H1 (cell line): Measurements from ENCODE around the gene CAPN2. TPM values are rescaled to one million over a fixed set of nuclear protein-coding genes. Genes with fewer than 3 reads are reported as not detected.

Experiments
- BRCA1 ChIP-seq: IDR thresholded peaks from 2 replicates; pipeline ENCODE4 v1.6.1; 2012; ENCODE audit warnings: low read depth, low read length, improper control_type of control experiment
- CTBP2 ChIP-seq: IDR thresholded peaks from 2 replicates; pipeline ENCODE4 v1.7.0; 2011; ENCODE audit warnings: borderline replicate concordance, mild to moderate bottlenecking, moderate library complexity, mixed read lengths, low read length; ENCODE audit not compliant: insufficient read depth, insufficient read length
- JUND ChIP-seq: IDR thresholded peaks from 2 replicates; pipeline ENCODE4 v1.6.1; 2011; ENCODE audit warnings: mild to moderate bottlenecking, improper control_type of control experiment, low read length
- RAD21 ChIP-seq, 2 experiments: IDR thresholded peaks in 1 of 2; conservative IDR thresholded peaks in 1 of 2; 2 replicates each; pipeline ENCODE4 v1.6.1; 2011; ENCODE audit warnings: low read depth in 2 of 2, low read length in 2 of 2, improper control_type of control experiment in 1 of 2, inconsistent platforms in 1 of 2, mild to moderate bottlenecking in 1 of 2, moderate library complexity in 1 of 2
- polyA plus RNA-seq, 7 experiments: library from polyadenylated mRNA; depleted of rRNA in 3 of 7; stranded (reverse) in 5 of 7; unstranded in 2 of 7; fragments of >200 nt in 5 of 7; fragments of 200-250 nt in 2 of 7; gene quantifications; 1 replicate in 5 of 7; 2 replicates in 1 of 7; 4 replicates in 1 of 7; pipeline versions ENCODE4 v1.2.1 to v1.2.3, GENCODE V29; 2011 to 2013; ENCODE audit warnings: missing spikeins in 2 of 7, mixed read lengths in 2 of 7
- total RNA-seq: library from RNA; stranded (reverse); fragmentation: NEBNext Ultra II Directional; extraction: Animal tissue kit (Norgen Biotek cat#: 25700); gene quantifications from 2 replicates; pipeline ENCODE4 v1.2.1, GENCODE V29; 2021

The CAPN2 gene
- total and polyA plus RNA-seq, 2 of the 8 experiments (the other 6 are each of a cell fraction or from before 2014, with no cell fraction given): 9.2 to 10.3 TPM

DNA sequence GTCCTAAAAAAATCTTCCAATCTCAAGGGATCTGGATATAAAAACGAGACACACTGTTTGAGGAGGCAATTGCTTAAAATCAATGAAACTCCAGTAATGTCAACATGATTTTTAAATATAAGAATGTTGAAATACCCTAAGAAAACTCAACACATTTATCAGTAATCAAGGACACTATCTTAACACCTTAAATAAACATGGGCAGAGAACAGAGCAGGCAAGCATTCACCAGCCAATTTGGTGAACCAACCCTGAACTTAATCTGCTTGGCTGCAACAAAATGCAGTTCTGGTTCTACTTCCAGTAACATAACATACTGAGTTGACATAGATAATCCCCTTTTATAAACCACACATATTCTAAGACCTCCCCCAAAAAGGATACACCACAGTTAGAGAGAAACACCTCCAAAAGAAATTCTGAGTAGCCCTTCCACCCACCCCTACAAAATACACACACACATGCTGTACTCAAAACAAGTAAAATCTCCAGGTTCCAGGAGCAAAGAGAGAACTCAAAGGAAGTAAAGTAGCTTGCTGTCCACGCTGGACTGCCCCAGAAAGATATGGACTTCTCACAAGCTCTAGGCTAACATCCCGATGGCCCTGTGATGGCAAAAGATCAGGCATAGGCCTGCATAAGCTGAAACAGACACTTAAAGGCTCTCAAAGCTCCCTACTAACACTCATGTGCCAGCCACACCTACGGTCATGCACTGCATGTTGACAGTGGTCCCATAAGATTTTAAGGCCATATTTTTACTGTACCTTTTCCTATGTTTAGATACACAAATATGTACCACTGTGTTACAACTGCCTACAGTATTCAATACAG is 102.9 kb downstream of the CAPN2 start (continued):
- no peak for TF ChIP-seq JUND
- TF ChIP-seq BRCA1: no peak
- TF ChIP-seq RAD21 (IDR thresholded peaks at IDR 0.05 in 1 of 2, conservative IDR thresholded peaks at IDR 0.05 in 1 of 2; ENCODE audit: low read depth in 2 of 2, low read length in 2 of 2): no peak
- no peak for TF ChIP-seq CTBP2
